Measurements from ENCODE around the gene EVA1A.

DNA sequence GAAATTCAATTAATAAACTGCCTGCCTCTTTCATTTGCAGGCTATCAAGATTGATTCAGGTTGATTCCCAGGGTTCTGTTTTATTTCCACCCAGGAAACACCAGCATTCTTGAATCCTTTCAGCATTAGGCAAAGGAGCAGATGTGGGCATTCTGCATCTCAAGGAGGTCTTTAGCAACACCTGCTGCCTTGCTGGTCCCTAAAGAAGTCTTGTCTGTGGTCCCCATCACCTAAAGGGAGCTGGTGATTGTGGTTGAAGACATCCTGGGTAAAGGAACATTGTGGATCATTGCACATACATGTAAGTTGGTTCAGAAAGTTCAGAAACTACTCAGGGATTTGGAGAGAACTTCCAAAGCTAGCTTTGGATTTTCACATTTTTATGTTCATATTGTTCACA is 78.3 kb downstream of the EVA1A start:
- TF ChIP-seq CTCF (IDR thresholded peaks at IDR 0.05), result no peak
- no peak for TF ChIP-seq POLR2A (IDR thresholded peaks at IDR 0.05)
